D721Med (cell line): ENCODE data around the gene UTP4.
A peak's percentile ranks its signal among the peaks of the same experiment; 100 is the strongest.

Experiments
- DNase-seq: peaks from one replicate; pipeline ENCODE4 v3.0.0; 2011; ENCODE audit warnings: low spot score; ENCODE audit not compliant: insufficient read length
- FAIRE-seq: peaks from 2 replicates; lab custom pipeline; 2011; peaks lifted over from hg19 to GRCh38; lab: Jason Lieb, UNC
- TF ChIP-seq, protein P1 (sequence below): IDR thresholded peaks from 2 replicates; pipeline ENCODE4 v1.5.1; 2012; ENCODE audit warnings: mild to moderate bottlenecking, control low read depth; ENCODE audit not compliant: insufficient read depth; ENCODE audit errors: missing control alignments

The UTP4 gene

DNA sequence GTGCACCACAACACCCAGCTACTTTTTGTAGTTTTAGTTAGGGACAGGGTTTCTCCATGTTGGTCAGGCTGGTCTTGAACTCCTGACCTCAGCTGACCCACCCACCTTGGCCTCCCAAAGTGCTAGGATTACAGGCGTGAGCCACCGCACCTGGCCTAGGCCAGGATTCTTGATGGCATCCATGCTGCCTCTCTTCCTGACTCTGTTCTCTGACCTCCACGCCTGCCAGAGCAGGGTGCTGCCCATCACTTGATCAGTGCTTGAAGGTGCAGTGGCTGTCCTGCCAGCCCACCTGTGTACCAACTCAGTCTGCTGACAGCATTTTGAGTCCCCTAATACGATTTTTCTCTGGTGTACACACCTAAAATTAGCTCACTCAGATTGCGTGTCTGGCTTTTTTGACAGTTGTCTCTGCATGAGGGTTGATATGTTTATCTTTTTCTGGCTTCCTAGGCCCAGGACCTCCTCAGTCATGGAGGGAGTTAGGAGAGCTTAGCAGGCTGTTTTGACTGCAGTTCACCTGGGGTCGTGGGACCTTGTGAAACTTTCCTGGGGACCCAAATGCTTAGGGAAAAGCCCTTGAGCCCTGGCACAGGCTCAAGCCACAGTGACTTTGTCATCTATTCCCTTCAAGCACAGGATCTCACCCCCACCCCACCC, 21.1 kb upstream of the UTP4 start:
- no peak for FAIRE-seq
- DNase-seq: no peak
- TF ChIP-seq, protein P1, sequence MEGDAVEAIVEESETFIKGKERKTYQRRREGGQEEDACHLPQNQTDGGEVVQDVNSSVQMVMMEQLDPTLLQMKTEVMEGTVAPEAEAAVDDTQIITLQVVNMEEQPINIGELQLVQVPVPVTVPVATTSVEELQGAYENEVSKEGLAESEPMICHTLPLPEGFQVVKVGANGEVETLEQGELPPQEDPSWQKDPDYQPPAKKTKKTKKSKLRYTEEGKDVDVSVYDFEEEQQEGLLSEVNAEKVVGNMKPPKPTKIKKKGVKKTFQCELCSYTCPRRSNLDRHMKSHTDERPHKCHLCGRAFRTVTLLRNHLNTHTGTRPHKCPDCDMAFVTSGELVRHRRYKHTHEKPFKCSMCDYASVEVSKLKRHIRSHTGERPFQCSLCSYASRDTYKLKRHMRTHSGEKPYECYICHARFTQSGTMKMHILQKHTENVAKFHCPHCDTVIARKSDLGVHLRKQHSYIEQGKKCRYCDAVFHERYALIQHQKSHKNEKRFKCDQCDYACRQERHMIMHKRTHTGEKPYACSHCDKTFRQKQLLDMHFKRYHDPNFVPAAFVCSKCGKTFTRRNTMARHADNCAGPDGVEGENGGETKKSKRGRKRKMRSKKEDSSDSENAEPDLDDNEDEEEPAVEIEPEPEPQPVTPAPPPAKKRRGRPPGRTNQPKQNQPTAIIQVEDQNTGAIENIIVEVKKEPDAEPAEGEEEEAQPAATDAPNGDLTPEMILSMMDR: no peak

DNA sequence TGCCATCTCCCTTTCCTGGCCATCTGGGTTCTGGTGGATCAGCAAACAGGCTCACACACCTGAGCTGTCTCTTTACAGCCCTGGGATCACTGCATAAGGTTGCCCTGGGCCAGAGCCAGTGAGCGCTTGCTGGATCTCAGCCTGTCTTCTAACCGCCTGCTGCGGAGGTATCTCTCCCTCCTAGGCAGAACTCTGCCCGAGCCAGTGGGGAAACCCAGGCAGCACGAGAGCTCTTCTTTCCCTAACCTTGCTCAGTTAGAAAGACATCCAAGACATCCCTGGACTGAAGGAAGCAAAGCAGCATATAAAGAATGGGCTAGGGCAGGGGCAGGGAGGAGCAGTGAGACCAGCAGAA, 20.6 kb upstream of the UTP4 start:
- DNase-seq: no peak
- TF ChIP-seq, protein P1: no peak
- no peak for FAIRE-seq

- DNase-seq: no peak
- FAIRE-seq: no peak
- TF ChIP-seq, protein P1: peak; percentile 65
Observed at GRCh38 chr16:69112285-69113129, 19.9 kb upstream of the UTP4 start.

GRCh38 chr16:69113216-69113615, 19.2 kb upstream of the UTP4 start:
- no peak for DNase-seq
- FAIRE-seq: no peak
- TF ChIP-seq, protein P1: no peak

GRCh38 chr16:69114346-69114975, 18.0 kb upstream of the UTP4 start:
- DNase-seq (no peak), FAIRE-seq (no peak)
- TF ChIP-seq, protein P1: no peak

DNA sequence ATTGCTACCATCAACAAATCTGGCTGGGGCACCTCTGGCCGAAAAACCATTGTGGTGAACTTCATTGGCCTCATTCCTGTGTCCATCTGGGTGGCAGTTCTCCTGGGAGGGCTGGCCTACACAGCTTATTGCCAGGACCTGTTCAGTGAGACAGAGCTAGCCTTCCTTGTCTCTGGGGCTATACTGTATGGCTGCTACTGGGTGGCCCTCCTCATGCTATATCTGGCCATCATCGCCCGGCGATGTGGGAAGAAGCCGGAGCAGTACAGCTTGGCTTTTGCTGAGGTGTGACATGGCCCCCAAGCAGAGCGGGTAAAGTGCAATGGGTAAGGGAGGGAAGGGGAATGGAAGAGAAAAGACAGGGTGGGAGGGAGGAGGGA, 17.5 kb upstream of the UTP4 start:
- TF ChIP-seq, protein P1: no peak
- DNase-seq: no peak
- no peak for FAIRE-seq
